AML-193 (cell line): ENCODE measurements around the gene GALNT12.

Source experiments
- DNase-seq, 2 experiments: peaks; one replicate each; lab custom pipeline; 2025; lab: John Stamatoyannopoulos, UW

GALNT12 gene

DNA sequence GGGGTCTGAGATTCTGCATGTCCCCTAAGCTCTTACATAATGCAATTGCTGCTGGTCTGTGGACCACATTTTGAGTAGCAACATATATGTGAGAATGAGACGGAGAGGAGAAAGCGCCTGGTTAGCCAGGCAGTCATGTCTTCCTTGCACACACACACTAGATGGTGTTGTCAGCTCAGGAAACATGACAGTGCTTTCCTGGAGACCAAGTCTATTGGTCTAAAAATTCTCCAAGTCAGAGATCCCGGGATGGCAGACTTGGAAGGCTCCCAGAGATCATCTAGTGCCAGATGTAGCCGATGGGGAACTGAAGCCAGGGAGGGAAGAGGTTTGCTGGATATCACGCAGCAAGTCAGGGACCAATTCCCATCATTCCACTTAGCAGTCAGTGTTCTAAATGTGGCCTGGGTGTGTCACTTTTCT, 53.4 kb downstream of the GALNT12 start:
- peak in 1 of 2 experiments; percentile 14 for DNase-seq

DNA sequence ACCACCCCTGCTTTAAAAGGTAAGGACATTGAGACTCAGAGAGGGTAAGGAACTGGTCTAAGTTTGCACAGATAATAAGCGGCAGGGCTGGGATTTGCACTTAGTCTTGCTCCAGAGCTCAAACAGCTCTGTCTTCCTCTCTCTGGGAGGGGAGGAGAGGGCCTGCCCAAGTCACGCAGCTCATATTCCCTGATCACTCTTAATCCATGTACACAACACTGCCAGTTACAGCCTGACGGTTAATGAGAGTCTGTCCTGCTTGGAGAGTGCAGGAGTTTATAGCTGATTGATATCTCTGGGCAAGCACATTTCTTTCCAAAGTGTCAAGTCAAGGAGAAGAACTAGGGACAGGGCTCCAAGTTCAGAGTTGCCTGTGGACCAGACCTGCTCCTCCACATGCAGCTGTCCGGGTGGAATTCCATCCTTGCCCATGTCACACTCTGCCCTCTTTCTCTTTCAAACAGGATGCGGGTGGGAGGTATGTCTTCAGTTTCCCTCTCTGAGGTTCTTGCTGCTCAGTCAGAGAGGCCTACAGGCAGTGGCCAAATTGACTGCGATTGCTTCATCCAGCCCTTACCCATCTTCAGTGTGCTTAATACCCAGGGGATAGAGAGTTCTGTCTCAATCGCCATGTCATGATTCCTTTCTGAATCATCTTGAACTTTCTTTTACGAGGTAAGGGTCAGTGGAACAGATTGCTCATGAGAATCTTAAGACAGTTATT, 54.5 kb downstream of the GALNT12 start:
- DNase-seq = peak; percentile 10 to 13

DNA sequence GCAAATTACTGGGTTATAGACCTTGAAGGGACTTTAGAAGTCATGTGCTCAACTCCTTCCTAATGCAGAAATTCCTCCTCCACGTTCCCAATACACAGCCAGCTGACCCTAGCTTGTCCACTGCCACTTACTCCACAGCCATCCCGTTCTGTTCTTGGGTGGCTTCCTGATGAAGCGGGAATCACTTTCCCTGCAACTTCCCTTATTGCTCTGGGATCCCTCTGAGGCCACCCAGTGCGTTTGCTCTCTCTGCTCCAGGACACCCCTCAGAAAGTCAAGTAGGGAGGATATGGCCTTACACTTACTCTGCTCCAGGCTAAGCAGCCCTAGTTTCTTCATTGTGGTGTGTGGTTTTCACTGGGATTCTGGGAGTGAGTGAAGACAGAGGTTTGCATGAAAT, 55.5 kb downstream of the GALNT12 start:
- DNase-seq = no peak

DNA sequence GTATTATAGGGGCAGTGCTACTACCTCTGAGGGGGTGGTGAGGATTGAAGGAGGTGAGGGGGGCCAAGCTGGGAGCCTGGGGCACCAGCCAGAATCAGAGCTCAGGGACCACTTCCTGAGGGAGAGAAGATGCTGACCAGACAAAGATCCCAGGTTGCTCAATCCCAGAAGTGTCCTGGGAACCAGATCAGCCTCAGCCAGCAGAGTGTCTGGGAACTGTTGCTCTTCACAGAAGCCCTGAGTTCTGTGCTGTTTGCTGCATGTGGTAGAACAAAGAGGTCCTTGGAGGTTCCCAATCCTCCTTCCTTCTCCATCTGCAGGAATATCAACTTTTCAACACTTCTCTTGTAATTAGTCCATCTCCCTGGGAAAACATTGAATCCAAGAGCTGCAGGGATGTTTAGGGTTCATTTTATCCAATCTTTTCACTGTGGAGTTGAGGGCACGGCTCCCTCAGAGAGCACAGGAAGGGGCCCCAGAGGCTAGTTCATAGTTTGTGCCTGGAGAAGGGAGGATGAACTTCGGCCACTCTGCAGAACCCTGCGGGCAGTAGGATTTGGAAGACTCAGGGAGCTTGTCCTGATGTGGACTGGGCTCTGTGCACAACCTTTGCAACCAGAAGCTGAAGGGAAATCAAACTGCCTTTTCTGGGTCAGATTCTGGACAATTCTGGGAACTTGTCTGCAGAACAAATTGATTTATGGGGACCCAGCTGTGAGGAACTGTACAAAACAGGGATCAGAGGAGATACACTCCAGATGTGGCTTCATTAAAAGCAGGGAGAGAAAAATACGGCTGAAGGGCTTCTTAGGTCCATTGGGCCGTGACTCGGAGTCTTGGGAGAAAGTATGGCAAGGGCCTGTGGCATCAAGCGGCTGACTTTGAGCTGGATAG, 57.1 kb downstream of the GALNT12 start:
- no peak for DNase-seq

DNA sequence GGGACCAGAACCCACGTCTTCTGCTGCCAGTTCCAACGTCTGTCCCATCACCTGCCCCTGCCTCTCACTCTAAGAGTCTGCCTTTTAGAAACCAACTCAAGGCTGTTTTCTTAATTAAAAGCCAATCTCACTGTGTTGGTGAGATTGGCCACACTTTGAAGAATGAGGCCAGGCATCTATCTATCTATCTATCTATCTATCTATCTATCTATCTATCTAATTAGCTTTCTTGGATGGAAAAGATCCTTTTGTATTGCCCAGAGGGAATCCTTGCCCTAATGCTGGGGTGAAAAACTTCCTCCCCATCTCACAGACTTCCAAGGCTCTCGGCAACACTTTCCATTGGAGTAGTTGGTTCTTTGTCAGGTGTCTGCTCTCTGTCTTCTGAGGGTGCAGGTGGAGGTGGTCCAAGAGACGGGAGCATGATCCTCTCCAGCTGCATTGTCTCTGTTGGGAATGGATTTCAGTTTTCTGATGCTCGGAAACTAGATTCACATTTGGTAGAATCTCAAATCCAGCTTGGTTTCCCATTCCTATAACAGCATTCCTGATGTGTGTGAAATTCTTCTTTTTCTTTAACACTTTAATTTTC, 57.9 kb downstream of the GALNT12 start:
- DNase-seq = no peak

DNA sequence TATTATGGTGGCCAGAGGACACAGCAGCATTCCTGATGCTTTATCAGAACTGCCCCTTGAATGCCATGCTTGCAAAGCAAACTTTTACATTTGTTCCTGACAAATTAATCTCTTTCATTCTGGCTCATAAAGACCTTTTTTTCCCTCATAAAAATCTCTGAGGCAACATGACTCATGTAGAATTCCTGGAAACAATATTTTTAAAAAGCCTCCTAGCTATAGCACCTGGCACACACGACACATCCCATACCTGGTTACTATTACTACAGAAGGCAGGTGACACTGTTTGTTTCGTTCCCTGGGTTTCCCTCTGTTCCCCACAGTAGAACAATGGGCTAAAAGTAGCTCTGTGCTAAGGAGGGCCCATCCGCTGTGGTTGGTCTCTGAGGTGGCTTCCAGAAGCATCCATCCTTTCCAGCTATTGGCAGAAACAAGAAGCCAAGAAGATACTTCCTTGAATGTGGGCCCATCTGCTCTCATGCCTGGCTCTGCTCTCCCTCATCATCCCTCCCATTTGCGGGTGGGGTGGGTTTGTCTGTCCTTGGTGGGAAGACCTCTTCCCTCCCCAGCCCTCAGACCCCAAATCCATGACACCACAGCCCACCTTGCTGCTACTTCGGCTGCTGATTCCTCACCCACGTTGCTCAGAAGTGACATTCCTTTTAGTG, 59.1 kb downstream of the GALNT12 start:
- DNase-seq = no peak

DNA sequence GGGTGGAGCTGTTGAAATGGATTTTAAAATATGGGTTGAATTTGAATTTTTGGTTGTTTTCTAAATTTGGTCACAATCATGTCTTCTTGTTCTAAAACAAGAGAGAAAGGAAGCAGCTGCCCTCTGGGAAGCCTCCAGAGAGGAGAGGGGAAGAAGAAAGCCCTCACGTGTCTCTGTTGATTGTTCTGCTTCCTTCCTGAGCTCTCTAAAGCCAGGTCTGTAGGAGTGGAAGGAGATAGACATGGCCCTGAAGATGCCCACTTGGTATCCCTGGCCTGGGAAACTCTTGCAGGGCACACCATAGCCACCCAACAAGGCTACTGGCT, 59.6 kb downstream of the GALNT12 start:
- no peak for DNase-seq

DNA sequence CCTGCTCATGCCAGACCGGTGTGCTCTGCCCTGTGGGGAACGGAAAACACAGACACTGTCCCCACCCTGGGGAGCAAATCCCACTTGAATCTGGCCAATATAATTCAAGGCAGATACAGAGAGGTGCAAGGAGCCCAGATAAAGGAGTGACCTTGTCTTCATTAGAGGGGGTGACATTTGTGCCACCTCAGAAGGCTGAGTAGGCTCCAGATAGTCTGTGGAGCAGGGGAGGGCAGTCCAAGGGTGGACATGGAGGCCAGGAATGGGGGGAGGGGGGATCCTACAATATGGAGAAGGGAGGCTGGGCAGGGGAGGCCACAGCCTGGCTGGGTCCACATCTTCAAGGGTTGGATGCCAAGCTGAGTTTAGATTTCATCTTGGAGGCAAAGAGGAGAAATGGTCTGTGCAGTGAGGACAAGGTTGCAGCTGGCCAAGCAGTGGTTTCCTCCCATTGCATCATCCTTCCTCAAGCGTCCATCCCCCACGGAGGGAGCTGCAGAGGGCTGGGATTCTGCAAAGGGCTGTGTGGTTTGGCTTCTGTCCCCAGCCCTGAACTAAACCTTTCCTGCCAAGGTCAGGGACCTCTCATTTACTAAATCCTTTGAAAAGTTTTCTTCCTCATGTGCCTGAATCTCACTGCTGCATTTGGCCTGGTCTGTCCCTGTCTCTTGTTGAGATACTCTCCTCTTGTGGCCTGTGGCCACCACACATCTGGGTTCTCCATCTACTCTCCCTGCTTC, 60.1 kb downstream of the GALNT12 start:
- DNase-seq = peak; percentile 88 to 89

DNA sequence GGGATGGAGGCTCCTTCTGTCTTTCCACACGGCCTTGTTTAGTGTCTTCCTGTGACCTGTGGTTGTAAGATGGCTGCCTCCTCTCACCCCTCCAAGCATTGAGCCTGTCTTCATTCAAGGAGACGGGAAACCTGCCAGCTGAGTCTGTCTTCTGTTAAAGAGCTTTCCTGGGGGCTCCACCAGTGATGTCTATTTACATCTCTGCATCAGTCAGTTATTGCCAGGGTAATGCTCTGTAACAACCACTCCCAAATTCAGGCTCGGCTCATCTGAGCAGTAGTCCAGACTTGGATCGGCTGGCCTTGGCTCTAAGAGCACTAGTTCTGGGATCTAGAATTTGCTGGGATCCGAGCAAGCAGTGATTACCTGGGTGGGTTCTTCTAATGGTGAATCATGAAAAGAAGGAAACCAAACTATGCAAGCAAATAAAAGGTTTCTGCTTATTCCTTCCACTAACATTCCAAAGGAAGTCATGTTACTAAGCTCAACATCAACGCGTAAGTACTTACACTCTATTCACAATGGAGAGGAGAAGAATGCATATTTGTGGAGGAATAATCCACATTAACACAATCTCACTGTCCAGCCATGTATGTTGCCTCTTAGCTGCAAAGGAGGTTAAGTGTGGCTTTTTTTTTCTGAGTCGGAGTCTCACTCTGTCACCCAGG, 61.7 kb downstream of the GALNT12 start:
- DNase-seq = no peak

DNA sequence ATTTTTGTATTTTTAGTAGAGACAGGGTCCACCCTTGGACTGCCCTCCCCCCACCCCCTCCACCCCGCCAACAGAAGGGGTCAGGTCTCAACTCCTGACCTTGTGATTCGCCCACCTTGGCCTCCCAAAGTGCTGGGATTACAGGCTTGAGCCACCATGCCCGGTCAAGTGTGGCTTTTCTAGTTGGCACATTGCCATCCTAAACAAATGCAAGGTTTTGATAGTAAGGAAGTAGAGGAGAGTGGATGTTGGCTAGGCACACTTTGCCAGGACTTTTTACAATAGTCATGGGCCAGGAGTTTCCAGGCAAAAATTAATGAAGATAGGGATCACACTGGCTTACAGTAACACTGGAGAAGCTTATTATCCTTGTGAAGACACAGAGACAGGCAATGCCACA, 62.4 kb downstream of the GALNT12 start:
- no peak for DNase-seq

DNA sequence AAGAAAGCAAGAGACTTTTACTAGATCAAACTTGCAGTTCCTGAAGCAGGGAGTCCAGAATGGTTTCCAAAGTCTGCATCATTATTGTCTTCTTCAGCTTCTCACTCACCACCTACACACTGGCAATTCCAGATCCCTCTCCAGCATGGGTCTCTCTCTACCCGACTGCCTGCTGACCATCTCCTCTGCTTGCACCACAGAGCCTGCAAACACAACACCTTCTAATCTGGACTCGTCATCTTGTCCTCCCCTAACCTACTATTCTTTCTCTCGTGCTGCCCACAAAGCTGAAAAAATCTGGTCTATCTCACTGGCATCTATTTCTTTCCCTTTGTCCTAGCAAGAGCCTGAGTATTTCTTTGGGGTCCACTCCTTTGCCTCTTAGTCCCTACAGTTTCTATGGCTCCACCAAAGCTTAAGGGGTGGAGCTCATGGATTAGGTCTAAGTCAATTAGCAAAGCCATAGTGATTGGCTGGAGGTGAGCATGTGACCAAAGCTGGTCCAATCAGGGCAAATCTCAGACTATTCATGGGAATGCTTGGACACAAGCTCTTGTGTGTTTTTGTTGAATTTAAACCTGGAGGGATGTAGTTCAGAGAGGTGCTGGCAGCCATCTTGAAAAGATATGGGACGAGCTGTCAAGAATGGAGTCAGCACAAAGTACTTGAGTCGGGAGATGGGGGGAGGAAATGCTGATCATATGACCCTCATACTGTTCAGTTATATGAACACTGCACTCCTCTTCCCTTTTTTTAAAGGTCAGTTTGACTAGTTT, 63.5 kb downstream of the GALNT12 start:
- no peak for DNase-seq

DNA sequence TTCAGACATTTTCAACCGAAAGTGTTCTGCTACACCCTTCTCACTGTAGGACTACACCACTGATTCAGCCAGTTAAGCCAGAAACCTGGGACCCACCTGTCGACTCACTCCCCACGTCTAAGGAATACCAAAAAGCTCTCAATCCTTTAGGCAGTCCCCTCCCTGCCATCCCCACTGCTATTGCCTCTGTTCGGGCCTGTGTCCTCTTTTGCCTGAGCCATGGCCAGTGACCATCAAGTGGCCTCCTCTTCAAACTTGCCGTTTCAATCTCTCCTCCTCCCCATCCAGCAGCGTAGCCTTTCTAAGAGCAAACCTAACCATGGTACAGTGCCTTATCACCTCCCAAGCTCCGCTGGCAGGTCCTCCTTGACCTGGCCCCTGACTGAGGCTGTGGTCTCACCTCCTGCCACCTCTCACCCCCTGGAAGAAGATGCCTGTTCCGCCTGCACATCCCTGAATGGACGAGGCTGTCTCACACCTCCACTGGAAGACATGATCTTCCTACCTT, 64.1 kb downstream of the GALNT12 start:
- DNase-seq = no peak

DNA sequence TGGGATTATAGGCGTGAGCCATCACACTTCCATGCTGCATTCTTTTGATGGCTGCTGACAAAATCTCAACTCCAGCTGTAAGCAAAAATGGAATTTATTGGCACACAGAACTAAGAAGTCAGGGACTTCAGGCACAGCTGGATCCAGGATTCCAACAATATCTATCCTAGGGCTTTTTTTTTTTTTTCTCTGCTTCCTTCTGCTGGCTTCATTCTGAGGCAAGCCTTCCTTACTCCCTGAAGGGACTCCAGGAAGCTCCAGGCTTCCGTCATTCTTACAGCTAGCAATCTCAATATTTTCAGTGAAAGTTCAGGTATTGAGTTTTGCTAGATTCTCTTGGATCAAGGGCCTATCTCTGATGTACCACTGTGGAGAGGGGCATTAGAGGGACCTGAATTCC, 66.1 kb downstream of the GALNT12 start:
- no peak for DNase-seq

DNA sequence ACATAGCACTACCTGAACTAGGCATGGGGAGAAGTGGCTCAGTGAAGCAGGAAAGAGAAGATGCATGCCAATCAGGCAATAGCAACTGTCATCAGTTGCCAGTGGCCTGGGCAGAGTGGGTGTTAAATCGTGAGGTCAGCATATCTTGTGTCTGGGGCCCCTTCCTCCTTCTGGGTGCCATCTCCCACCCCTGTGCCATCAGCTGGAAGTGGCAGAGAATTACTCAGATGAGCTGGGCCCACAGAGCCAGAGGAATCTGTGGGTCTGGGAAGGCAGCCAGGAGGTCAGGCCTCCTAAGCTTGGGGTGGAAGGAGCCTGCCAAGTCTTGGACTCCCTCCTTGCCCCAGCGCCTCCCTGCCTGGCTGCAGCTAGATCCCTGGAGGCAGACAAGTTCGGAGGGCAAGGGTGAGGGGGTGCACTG, 66.5 kb downstream of the GALNT12 start:
- DNase-seq = no peak

DNA sequence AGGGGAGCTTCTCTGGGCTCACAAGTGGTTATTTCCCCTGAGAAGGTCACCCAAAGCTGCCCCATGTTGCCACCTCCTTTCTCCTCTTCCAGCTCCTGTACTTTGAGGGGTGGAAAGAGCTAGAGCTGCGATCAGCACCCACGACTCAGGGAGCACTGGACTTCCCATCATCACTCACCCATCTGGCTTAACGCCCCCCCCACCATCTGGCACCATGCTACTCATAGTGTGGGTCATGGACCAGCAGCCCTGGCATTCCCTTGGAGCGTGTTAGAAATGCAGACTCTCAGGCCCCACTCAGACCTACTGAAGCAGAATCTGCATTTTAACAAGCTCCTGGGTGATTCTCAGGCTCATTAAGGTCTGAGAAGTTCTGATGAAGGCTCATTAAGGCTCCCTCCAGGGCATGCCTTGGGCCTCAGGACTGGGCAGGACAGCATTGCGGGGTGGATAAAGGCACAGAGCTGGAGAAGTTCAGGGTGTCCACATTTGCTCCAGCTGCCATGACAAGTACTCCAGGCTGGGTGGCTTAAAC, 67.3 kb downstream of the GALNT12 start:
- no peak for DNase-seq

DNA sequence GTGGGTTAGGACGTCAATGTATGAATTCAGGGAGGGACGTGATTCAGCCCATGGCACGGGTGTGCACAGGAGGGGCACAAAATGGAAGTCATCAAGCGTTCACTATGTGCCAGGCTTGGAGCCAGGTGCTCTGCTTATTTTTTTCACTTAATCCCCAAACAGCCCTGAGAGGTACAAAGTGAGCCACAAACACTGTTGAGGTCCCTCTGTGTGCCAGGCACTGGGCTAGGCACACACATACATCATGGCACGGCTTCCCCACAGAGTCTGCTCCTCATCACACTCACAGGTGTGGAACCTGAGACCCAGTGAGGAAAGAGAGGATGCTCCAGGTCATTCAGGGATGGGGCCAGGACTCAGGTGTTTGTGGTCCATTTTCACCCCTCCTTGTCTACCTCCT, 68.1 kb downstream of the GALNT12 start:
- no peak for DNase-seq

DNA sequence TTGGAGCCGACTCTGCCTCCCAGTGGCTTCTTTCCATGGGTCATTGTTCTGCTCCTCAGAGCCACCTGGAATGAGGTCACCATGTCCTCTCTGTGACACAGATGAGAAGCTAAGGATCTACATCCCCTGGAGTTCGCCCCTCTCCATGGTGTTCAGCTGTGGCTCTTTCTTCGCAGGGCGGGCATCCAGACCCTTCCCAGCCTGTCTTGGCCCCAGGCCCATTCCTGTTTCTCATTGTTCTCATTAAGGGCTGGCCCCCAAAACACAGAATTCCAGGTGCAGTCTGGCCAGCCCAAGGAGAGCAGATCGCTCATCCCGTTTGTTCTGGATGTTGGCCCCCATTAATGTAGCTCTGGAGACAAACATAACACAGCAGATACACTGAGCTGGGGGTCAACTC, 69.8 kb downstream of the GALNT12 start:
- no peak for DNase-seq

DNA sequence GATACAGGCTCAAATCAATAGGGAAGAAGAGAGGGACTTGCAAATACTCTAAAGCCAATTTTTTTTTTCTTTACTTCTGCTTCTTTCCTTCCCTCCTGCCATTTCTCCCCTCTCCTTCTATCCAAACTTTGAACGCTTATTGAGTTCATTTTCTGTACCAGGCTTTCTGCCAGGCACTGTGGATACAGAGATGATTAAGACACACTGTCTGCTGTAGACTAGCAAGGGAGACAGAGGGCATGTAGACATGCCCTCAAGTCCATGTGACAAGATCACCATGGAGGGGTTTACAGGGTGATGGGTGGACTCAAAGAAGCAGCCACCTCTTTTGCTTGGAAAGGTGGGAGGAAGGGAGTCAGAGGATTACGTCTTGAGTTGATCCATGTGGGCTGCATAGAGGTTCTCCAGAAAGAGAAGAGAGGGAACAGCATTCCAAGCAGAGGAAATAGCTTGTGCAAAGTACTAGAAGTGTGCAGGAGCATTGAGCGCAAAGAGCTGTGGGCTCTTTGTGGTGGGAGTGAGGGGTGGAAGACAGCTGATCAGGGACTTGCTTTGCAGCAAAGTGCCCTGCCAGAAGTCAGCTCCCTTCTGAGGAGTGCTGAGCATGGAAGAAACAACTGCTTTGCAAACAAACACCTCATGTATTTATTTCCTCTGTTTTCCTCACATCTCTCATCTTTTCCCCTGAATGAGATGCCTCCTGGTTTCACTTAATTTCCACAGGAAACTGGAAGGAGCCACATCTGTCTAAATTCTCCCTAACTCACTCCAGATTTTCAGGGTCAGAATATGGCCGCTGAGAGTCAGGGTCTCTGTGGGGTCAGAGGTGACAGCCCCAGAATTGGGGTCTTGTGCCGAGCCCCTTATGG, 71.9 kb downstream of the GALNT12 start:
- no peak for DNase-seq

DNA sequence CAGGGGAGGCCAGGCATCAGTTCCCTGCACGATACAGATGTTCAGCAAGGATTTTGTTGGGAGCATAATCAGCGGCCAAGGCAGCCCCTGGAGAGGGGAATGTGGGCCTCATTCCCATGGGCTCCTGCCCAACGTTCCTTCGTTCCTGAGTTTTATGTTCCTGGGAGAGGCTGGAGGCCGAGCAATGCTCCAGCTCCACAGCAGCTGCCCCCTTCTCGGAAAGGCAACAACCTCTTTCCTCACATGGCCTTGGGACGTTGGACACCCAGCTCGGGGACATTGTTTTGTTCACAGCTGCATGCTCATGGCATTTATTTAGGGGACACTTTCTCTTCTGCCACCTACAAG, 72.5 kb downstream of the GALNT12 start:
- DNase-seq = no peak
